Measurements from ENCODE around the gene WNT2B. TPM values are rescaled to one million over a fixed set of nuclear protein-coding genes. Genes with fewer than 3 reads are reported as not detected.
A peak's percentile ranks its signal among the peaks of the same experiment; 100 is the strongest.

Gene WNT2B
- total RNA-seq, 1 donor from 2014 or later: 2.0 TPM

DNA sequence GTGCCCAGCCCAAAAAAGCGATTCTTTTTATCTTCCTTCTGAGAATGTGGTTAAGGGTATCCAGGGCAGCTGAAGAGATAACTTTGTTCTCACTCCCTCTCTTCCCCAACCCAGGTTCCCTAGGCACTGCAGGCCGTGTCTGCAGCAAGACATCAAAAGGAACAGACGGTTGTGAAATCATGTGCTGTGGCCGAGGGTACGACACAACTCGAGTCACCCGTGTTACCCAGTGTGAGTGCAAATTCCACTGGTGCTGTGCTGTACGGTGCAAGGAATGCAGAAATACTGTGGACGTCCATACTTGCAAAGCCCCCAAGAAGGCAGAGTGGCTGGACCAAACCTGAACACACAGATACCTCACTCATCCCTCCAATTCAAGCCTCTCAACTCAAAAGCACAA lies 11.4 kb downstream of the WNT2B start:
- no peak for DNase-seq
- intact Hi-C loops (cut with micrococcal nuclease): no loop called here

GRCh38 chr1:112522621-112523020 lies 13.9 kb downstream of the WNT2B start:
- DNase-seq (no peak), ATAC-seq (no peak)
- intact Hi-C loops (cut with micrococcal nuclease): no loop called here

More for the DNA sequence above, 11.4 kb downstream of the WNT2B start:
- no peak for ATAC-seq

- ATAC-seq: peak; percentile 88
- peak; percentile 59 for DNase-seq
Observed at GRCh38 chr1:112524251-112524650, 15.5 kb downstream of the WNT2B start.

DNA sequence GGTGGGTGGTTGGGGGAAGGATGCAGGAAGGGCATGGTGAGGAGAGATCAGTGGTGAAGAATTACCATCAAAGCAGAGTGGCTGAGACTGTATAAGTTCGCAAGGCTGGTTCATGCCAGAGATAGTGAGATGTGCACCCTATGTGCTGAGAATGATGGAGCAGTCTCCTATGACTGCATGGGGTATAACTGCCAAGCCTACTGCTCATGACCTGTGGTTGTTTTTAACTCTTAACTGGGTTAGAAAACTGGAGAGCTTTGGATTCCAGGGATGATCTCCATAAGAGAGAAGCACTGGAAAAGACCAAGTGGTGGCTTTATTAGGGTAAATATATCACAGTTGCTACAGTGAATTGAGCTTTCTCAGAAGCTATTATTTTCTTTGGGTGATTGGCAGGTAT lies 16.2 kb downstream of the WNT2B start:
- ATAC-seq: peak; percentile 38
- intact Hi-C loops (cut with micrococcal nuclease): no loop called here
- DNase-seq: no peak

More at GRCh38 chr1:112524251-112524650, 15.5 kb downstream of the WNT2B start:
- intact Hi-C loops (cut with micrococcal nuclease): no loop called here

- ATAC-seq (no peak), DNase-seq (no peak)
- intact Hi-C loops (cut with micrococcal nuclease): no loop called here
Observed at GRCh38 chr1:112527266-112528010, 18.7 kb downstream of the WNT2B start.

GRCh38 chr1:112528076-112528475 lies 19.3 kb downstream of the WNT2B start:
- ATAC-seq: no peak
- DNase-seq: no peak
- intact Hi-C loops (cut with micrococcal nuclease): no loop called here

DNA sequence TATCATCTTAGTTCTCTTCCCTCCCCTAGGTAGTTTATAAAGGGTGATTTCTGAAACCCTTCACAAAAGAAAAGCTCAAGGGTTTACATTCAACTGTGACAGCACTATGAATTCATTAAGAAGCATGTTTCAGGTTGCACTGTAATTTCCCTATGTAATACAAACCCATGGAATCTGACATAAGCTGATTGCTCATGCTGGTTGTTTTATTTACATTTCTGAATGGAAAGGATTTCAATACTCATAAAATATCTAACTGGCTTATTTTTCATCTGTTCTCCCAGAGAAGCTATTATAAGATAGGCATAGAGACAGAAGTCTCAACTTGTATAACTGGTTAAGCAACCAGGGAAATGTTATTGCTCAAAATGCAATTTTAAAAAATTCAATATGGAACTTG lies 20.5 kb downstream of the WNT2B start:
- intact Hi-C loops (cut with micrococcal nuclease): no loop called here
- ATAC-seq (no peak), DNase-seq (no peak)

DNA sequence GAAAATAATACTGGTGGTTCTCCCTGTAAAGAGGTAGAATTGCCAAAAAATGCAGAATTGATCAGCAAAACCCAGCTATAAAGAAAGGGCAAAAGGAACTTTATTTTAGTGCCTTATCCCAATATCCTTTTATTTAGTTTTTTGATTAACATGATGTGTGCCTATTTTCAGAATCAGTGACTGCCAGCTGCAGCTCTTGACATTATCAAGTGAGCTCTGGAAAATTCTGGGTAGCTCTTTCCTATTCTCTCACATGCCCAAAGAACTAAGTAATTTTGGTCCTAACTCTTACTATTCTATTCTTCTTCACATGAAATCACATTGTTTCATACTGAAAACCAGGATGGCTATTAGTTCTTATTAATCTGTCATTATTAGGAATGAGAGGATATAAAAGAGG lies 22.1 kb downstream of the WNT2B start:
- intact Hi-C loops (cut with micrococcal nuclease): no loop called here
- peak; percentile 53 for ATAC-seq

GRCh38 chr1:112532064-112532463 lies 23.3 kb downstream of the WNT2B start:
- intact Hi-C loops (cut with micrococcal nuclease): no loop called here
- DNase-seq: no peak
- peak; percentile 92 for ATAC-seq

More for the DNA sequence above, 22.1 kb downstream of the WNT2B start:
- no peak for DNase-seq

- ATAC-seq (no peak), DNase-seq (no peak)
- intact Hi-C loops (cut with micrococcal nuclease): no loop called here
Observed at GRCh38 chr1:112533029-112533428, 24.3 kb downstream of the WNT2B start.

- ATAC-seq: no peak
- DNase-seq: no peak
- intact Hi-C loops (cut with micrococcal nuclease): no loop called here
Observed at GRCh38 chr1:112536561-112536960, 27.8 kb downstream of the WNT2B start.

DNA sequence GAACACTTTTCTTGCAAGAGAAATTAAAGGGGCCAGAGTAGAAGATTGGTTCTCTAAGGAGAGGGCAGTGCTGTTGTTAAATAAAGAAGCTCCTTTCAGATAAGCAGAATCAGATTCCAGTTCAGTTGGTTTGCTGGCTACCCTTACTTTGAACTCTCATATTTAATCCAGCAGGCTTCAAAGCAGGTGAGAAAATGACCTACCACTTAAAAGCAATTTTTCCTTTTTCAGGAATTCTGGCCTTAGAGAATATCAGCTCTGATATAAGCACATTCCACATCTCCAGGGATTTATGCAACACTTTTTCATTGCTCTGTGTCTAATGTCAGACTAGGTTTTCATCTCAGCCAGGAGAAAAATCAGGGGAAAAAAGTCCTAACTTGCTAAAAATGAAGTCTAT lies 28.7 kb downstream of the WNT2B start:
- ATAC-seq (no peak), DNase-seq (no peak)

GRCh38 chr1:112538883-112539282 lies 30.1 kb downstream of the WNT2B start:
- no peak for DNase-seq
- no peak for ATAC-seq
- intact Hi-C loops (cut with micrococcal nuclease): no loop called here

More for the DNA sequence above, 28.7 kb downstream of the WNT2B start:
- intact Hi-C loops (cut with micrococcal nuclease): no loop called here

- intact Hi-C loops (cut with micrococcal nuclease): no loop called here
- DNase-seq (no peak), ATAC-seq (peak; percentile 25)
Observed at GRCh38 chr1:112540226-112540794, 31.5 kb downstream of the WNT2B start.

GRCh38 chr1:112541299-112541698 lies 32.5 kb downstream of the WNT2B start:
- no peak for ATAC-seq
- intact Hi-C loops (cut with micrococcal nuclease): no loop called here
- no peak for DNase-seq

GRCh38 chr1:112542206-112542973 lies 33.6 kb downstream of the WNT2B start:
- intact Hi-C loops (cut with micrococcal nuclease): no loop called here
- DNase-seq (no peak), ATAC-seq (no peak)

DNA sequence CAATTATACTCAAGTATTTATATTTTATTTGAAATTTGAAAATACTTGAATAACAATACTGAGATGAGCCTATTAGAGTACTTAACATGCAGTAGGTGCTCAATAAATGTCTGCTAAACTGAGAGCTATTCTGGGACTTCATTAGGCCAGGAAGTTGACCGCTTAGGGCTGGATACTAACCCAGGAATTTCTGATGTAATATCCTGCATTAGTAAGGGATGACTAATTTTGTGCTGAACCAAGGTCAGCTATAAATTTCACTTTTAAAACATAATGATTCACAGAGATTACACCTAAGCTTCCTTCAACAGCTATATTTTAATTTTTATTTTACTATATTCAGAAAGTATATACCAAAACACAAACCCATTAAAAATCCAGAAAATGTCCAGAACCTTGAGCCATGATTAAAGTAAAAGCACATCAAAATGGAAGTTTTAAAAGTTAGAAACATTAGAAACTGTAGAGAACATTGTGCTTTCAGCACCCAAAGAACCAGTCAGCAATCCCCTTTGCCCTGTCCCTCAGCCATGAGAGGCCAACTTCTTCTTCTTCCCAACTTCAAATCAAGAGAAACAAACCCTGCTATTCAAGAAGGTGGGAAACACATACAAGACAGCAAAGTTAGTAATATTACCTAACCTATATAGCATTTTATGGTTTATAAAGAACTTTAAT lies 35.4 kb downstream of the WNT2B start:
- no peak for DNase-seq
- ATAC-seq: peak; percentile 45
- intact Hi-C loops (cut with micrococcal nuclease): no loop called here

DNA sequence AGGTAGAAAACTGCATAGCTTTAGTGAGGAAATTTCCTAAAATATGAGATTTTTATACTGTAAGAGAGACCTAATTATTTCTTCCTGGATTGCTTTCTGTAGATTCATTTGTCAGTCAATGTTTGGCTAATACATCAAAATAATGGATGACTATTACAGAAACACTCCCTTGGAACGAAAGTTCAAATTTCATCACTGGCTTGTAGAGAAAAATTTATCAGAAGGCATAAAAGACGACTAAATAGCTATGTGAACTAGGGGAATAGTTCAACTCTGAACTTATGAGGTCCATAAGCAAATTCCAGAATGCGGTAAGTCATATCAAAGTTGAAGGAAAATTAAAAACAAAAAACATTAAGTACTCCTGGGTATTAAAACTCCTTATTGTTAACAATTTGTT lies 36.0 kb downstream of the WNT2B start:
- ATAC-seq (no peak), DNase-seq (no peak)
- intact Hi-C loops (cut with micrococcal nuclease): no loop called here

- intact Hi-C loops (cut with micrococcal nuclease): no loop called here
- ATAC-seq (no peak), DNase-seq (no peak)
Observed at GRCh38 chr1:112546076-112546475, 37.3 kb downstream of the WNT2B start.

DNA sequence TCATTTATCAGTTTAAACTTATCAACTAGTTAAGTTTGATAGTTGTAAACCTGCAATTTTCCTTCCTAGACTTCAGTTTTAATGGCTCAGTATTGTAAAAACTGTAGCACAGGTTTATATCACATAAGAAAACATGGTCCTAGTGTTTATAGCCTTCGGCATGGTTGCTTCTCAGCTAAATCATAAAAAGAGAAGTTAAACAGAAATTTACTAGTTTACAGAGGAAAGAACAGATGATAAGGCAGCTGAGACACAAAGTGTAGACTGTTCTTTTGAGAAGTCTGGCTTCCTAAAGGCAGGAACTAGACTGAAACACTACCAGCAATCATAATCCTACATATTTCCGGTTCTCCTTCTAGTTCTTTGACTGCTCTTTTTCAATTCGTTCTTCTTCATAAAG lies 39.8 kb downstream of the WNT2B start:
- intact Hi-C loops (cut with micrococcal nuclease): no loop called here
- ATAC-seq: no peak

More for the DNA sequence above, 39.8 kb downstream of the WNT2B start:
- no peak for DNase-seq

Data from left ventricle myocardium superior (tissue), 1 donor.